HL-60 (cell line): Measurements from ENCODE around the gene SATL1.

Source experiments
- GABPA ChIP-seq: IDR thresholded peaks from 2 replicates; pipeline ENCODE4 v1.6.1; 2012; ENCODE audit warnings: low read depth
- POLR2AphosphoS5 ChIP-seq: IDR thresholded peaks from 2 replicates; pipeline ENCODE4 v1.6.1; 2012; ENCODE audit warnings: low read depth
- SPI1 ChIP-seq: IDR thresholded peaks from 2 replicates; pipeline ENCODE4 v1.6.1; 2012; ENCODE audit warnings: low read depth, mild to moderate bottlenecking, borderline replicate concordance
- TF ChIP-seq, protein P1 (sequence below): IDR thresholded peaks from one replicate; pipeline ENCODE4 v1.5.1; 2011; ENCODE audit warnings: low read length, control low read depth, inconsistent platforms; ENCODE audit not compliant: insufficient read depth

DNA sequence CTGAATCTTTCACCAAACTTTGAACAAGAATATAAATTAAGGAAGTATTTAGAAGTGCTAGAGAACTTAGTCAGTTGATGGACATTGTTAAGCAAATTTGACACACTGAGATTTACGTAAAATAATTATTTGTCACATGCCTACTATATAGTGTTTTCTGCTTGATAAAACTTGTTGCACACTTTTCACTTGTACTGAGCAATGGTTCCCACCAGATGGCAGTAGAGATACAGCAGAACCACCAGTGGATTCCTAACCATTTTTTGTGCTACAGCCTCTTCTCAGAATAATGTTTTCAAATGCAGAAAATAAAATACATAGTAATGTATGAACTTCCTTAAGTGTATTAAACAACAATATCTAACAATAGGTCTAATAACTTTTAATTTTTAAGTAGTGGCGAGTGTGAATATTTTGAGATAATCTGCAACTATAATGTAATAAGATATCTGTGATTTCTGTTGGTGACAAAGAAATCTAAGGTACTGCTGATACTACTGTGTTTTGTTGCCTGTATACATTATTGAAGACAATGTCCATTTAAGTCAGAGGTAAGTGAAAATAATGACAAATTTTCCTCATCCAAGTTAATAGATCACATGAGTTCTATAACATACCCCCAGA, 158.7 kb downstream of the SATL1 start:
- TF ChIP-seq, protein P1, sequence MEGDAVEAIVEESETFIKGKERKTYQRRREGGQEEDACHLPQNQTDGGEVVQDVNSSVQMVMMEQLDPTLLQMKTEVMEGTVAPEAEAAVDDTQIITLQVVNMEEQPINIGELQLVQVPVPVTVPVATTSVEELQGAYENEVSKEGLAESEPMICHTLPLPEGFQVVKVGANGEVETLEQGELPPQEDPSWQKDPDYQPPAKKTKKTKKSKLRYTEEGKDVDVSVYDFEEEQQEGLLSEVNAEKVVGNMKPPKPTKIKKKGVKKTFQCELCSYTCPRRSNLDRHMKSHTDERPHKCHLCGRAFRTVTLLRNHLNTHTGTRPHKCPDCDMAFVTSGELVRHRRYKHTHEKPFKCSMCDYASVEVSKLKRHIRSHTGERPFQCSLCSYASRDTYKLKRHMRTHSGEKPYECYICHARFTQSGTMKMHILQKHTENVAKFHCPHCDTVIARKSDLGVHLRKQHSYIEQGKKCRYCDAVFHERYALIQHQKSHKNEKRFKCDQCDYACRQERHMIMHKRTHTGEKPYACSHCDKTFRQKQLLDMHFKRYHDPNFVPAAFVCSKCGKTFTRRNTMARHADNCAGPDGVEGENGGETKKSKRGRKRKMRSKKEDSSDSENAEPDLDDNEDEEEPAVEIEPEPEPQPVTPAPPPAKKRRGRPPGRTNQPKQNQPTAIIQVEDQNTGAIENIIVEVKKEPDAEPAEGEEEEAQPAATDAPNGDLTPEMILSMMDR, result peak; percentile 12
- TF ChIP-seq POLR2AphosphoS5, result no peak
- TF ChIP-seq GABPA, result no peak
- TF ChIP-seq SPI1, result no peak
